ENCODE data around the gene TBK1. TPM values are rescaled to one million over a fixed set of nuclear protein-coding genes. Genes with fewer than 3 reads are reported as not detected.

The TBK1 gene
- total and polyA plus RNA-seq, 2 of the 13 experiments (the other 11 are each of a cell fraction or from before 2014, with no cell fraction given) = 10.3 to 25.2 TPM

DNA sequence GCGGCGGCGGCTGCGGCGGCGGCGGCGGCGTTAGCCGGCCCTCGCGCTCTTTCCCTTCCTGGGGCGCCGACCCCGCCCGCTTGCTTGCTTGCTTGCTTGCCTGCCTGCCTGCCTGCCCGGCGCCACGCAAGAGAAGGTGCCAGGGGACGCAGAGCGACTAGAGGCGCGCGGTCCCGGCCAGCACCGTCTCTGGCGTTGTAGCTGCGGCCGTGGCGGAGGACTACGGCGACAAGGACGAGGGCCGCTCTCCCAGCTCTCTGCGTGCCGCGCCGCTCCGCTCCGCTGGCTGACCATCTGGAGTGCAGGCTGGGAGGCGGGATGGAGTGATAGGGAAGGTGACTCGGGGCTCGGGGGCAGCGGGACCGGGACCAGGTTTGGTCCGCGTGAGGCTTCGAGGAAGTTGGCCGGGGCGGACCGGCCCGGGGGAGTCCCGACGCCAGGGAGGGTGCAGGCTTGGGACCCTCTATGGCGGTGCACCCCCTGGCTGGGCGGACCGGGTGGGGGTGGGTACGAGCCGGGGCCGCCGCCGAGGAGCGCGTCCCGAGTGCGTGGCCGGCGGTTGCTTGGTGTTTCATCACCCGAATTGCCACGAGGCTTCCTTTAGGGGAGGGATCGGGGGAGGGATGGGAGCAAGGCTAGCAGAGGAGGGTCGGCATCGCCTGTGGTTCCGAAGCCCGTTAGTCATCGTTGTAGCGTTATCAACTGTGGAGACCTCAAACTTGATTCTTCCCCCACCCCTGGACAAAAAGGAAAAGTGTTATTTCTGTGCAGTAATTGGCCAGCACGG lies 47.3 kb upstream of the TBK1 start (continued):
- TF ChIP-seq, protein P1, sequence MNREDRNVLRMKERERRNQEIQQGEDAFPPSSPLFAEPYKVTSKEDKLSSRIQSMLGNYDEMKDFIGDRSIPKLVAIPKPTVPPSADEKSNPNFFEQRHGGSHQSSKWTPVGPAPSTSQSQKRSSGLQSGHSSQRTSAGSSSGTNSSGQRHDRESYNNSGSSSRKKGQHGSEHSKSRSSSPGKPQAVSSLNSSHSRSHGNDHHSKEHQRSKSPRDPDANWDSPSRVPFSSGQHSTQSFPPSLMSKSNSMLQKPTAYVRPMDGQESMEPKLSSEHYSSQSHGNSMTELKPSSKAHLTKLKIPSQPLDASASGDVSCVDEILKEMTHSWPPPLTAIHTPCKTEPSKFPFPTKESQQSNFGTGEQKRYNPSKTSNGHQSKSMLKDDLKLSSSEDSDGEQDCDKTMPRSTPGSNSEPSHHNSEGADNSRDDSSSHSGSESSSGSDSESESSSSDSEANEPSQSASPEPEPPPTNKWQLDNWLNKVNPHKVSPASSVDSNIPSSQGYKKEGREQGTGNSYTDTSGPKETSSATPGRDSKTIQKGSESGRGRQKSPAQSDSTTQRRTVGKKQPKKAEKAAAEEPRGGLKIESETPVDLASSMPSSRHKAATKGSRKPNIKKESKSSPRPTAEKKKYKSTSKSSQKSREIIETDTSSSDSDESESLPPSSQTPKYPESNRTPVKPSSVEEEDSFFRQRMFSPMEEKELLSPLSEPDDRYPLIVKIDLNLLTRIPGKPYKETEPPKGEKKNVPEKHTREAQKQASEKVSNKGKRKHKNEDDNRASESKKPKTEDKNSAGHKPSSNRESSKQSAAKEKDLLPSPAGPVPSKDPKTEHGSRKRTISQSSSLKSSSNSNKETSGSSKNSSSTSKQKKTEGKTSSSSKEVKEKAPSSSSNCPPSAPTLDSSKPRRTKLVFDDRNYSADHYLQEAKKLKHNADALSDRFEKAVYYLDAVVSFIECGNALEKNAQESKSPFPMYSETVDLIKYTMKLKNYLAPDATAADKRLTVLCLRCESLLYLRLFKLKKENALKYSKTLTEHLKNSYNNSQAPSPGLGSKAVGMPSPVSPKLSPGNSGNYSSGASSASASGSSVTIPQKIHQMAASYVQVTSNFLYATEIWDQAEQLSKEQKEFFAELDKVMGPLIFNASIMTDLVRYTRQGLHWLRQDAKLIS (CRISPR knock-in tag; IDR thresholded peaks at IDR 0.05) = peak; percentile 34; the same call in 1 of the 2 replicates
- peak; percentile 99 for TF ChIP-seq RBFOX2 (IDR thresholded peaks at IDR 0.05; ENCODE audit: low read depth, low read length)
- TF ChIP-seq GPN1 (CRISPR knock-in tag; IDR thresholded peaks at IDR 0.05; ENCODE audit: borderline replicate concordance) = 0 out of 2 replicates have a peak, but pooled peaks have one; percentile 10
- peak; percentile 24; the same call in 1 of the 2 replicates for TF ChIP-seq ZNF12 (CRISPR knock-in tag; IDR thresholded peaks at IDR 0.05)
- TF ChIP-seq, protein P2, sequence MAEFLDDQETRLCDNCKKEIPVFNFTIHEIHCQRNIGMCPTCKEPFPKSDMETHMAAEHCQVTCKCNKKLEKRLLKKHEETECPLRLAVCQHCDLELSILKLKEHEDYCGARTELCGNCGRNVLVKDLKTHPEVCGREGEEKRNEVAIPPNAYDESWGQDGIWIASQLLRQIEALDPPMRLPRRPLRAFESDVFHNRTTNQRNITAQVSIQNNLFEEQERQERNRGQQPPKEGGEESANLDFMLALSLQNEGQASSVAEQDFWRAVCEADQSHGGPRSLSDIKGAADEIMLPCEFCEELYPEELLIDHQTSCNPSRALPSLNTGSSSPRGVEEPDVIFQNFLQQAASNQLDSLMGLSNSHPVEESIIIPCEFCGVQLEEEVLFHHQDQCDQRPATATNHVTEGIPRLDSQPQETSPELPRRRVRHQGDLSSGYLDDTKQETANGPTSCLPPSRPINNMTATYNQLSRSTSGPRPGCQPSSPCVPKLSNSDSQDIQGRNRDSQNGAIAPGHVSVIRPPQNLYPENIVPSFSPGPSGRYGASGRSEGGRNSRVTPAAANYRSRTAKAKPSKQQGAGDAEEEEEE (CRISPR knock-in tag; IDR thresholded peaks at IDR 0.05; ENCODE audit: borderline replicate concordance) = 0 out of 2 replicates have a peak, but pooled peaks have one; percentile 39
- no peak; the same call in 1 of the 2 replicates for TF ChIP-seq KDM4B (CRISPR knock-in tag; IDR thresholded peaks at IDR 0.05)
- no peak for TF ChIP-seq ZNF33A (CRISPR knock-in tag; IDR thresholded peaks at IDR 0.05; ENCODE audit: borderline replicate concordance)
- TF ChIP-seq, protein P3, sequence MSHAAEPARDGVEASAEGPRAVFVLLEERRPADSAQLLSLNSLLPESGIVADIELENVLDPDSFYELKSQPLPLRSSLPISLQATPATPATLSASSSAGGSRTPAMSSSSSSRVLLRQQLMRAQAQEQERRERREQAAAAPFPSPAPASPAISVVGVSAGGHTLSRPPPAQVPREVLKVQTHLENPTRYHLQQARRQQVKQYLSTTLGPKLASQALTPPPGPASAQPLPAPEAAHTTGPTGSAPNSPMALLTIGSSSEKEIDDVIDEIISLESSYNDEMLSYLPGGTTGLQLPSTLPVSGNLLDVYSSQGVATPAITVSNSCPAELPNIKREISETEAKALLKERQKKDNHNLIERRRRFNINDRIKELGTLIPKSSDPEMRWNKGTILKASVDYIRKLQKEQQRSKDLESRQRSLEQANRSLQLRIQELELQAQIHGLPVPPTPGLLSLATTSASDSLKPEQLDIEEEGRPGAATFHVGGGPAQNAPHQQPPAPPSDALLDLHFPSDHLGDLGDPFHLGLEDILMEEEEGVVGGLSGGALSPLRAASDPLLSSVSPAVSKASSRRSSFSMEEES (CRISPR knock-in tag; IDR thresholded peaks at IDR 0.05) = peak; percentile 76
- TF ChIP-seq ZNF567 (CRISPR knock-in tag; IDR thresholded peaks at IDR 0.05; ENCODE audit: borderline replicate concordance) = no peak
- TF ChIP-seq ZNF562 (CRISPR knock-in tag; IDR thresholded peaks at IDR 0.05; ENCODE audit: borderline replicate concordance) = no peak
- peak; percentile 36; the same call in 1 of the 2 replicates for TF ChIP-seq IRF2 (CRISPR knock-in tag; IDR thresholded peaks at IDR 0.05)
- TF ChIP-seq HNF4A (CRISPR knock-in tag; IDR thresholded peaks at IDR 0.05) = no peak
- peak; percentile 86 for TF ChIP-seq REL (CRISPR knock-in tag; conservative IDR thresholded peaks at IDR 0.05)
- TF ChIP-seq, protein P4, sequence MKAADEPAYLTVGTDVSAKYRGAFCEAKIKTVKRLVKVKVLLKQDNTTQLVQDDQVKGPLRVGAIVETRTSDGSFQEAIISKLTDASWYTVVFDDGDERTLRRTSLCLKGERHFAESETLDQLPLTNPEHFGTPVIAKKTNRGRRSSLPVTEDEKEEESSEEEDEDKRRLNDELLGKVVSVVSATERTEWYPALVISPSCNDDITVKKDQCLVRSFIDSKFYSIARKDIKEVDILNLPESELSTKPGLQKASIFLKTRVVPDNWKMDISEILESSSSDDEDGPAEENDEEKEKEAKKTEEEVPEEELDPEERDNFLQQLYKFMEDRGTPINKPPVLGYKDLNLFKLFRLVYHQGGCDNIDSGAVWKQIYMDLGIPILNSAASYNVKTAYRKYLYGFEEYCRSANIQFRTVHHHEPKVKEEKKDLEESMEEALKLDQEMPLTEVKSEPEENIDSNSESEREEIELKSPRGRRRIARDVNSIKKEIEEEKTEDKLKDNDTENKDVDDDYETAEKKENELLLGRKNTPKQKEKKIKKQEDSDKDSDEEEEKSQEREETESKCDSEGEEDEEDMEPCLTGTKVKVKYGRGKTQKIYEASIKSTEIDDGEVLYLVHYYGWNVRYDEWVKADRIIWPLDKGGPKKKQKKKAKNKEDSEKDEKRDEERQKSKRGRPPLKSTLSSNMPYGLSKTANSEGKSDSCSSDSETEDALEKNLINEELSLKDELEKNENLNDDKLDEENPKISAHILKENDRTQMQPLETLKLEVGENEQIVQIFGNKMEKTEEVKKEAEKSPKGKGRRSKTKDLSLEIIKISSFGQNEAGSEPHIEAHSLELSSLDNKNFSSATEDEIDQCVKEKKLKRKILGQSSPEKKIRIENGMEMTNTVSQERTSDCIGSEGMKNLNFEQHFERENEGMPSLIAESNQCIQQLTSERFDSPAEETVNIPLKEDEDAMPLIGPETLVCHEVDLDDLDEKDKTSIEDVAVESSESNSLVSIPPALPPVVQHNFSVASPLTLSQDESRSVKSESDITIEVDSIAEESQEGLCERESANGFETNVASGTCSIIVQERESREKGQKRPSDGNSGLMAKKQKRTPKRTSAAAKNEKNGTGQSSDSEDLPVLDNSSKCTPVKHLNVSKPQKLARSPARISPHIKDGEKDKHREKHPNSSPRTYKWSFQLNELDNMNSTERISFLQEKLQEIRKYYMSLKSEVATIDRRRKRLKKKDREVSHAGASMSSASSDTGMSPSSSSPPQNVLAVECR (CRISPR knock-in tag; IDR thresholded peaks at IDR 0.05; ENCODE audit: borderline replicate concordance) = peak; percentile 83; the same call in 1 of the 2 replicates
- peak; percentile 15 for TF ChIP-seq TBL1XR1 (IDR thresholded peaks at IDR 0.05; ENCODE audit: borderline replicate concordance, low read length, partially characterized antibody)
- TF ChIP-seq HNRNPK (IDR thresholded peaks at IDR 0.05; ENCODE audit: low read depth, low read length, poor library complexity, severe bottlenecking) = peak; percentile 85
